Activated CD4-positive, CD25-positive, alpha-beta regulatory T cell treated with anti-CD3 and anti-CD28 coated beads, Interleukin-2, amount 50 U/mL, for 72 hours (primary cell): ENCODE measurements around the gene SENP6.
"Not testable (repeated sequence)": the region's sequence is repeated elsewhere in the genome, so short reads cannot be mapped to it uniquely, and the experiment has no call there.

ENCODE experiments used
- DNase-seq: peaks from one replicate; pipeline ENCODE4 v3.0.0; 2021

SENP6 gene

GRCh38 chr6:75601304-75602245 is at the start of gene SENP6:
TSS of gene SENP6 (plus strand) at chr6:75601880. CDS start at chr6:75602525, 645 bp downstream.
- DNase-seq = peak; percentile 79

GRCh38 chr6:75556240-75556639 is 45.4 kb upstream of the SENP6 start:
- DNase-seq = no peak

- DNase-seq = no peak
These were observed 44.6 kb upstream of the SENP6 start for GRCh38 chr6:75557068-75557467.

GRCh38 chr6:75563032-75563431 is 38.6 kb upstream of the SENP6 start:
- DNase-seq = no peak

GRCh38 chr6:75566137-75566767 is 35.4 kb upstream of the SENP6 start:
- no peak for DNase-seq

GRCh38 chr6:75568100-75568499 is 33.6 kb upstream of the SENP6 start:
- DNase-seq = no peak

- DNase-seq = no peak
These were observed 32.7 kb upstream of the SENP6 start for GRCh38 chr6:75568965-75569364.

- DNase-seq = not testable (repeated sequence)
These were observed 31.0 kb upstream of the SENP6 start for GRCh38 chr6:75570671-75571070.

GRCh38 chr6:75572072-75572471 is 29.6 kb upstream of the SENP6 start:
- no peak for DNase-seq

- DNase-seq = no peak
These were observed 21.7 kb upstream of the SENP6 start for GRCh38 chr6:75579951-75580350.

GRCh38 chr6:75581231-75581630 is 20.4 kb upstream of the SENP6 start:
- DNase-seq = no peak

GRCh38 chr6:75584552-75584951 is 17.1 kb upstream of the SENP6 start:
- not testable (repeated sequence) for DNase-seq

GRCh38 chr6:75588948-75589347 is 12.7 kb upstream of the SENP6 start:
- no peak for DNase-seq

- no peak for DNase-seq
These were observed 11.3 kb upstream of the SENP6 start for GRCh38 chr6:75590370-75590769.

- not testable (repeated sequence) for DNase-seq
These were observed 5.3 kb upstream of the SENP6 start for GRCh38 chr6:75596380-75596779.

- no peak for DNase-seq
These were observed 912 bp upstream of the SENP6 start for GRCh38 chr6:75600768-75601167.

GRCh38 chr6:75602246-75603105 is 796 bp downstream of the SENP6 start:
- DNase-seq = peak; percentile 72

GRCh38 chr6:75603106-75603420 is 1.4 kb downstream of the SENP6 start:
- no peak for DNase-seq

GRCh38 chr6:75604294-75604693 is 2.6 kb downstream of the SENP6 start:
- no peak for DNase-seq

GRCh38 chr6:75605635-75606034 is 4.0 kb downstream of the SENP6 start:
- DNase-seq = no peak

- no peak for DNase-seq
These were observed 6.6 kb downstream of the SENP6 start for GRCh38 chr6:75608304-75608703.

GRCh38 chr6:75608956-75609533 is 7.4 kb downstream of the SENP6 start:
- DNase-seq = no peak
